ENCODE results near the gene PRKCQ. TPM values are rescaled to one million over a fixed set of nuclear protein-coding genes. Genes with fewer than 3 reads are reported as not detected.

The PRKCQ gene
- total and polyA plus RNA-seq, 2 of the 4 experiments (the other 2 are of a cell fraction), result under 0.01 to 0.03 TPM

DNA sequence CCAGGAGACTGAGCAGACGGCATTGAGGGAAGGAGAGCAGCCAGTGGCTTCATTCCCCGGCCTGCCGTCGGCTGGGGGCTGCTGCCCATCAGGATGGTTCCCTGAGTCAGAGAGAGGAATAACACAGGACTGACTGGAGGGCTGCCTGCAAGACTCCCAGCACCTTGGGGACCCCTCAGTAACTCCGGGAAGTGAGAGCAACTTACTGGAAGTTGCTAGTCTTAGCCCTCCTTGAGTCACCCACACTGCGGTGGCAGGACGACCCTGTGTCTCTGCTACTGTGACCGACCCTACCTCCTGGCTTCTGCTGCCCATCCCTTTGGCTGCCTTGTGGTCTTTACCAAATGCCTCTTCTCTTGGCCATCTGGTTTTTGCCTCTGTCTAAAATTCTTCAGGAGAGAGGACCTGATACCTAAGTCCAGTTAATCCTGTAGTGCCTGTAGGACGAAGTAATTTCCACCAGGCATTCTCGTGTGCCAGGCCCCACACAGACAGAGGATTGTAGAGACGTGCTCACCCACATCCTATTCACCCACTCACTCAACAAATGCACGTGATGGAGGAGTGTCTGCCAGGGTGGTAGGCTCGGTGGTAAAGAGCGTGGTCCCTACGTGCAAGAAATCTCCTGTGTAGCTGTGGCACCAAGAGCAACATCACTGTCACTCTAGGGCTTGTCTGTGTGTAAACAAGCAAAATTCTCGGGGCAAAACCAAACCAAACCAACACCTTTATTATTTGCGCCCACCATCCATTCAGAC lies 156.5 kb downstream of the PRKCQ start:
- Histone ChIP-seq H4K5ac (ENCODE audit: low read depth, low read length) (no peak overlapping the region), H2BK5ac (ENCODE audit: low read depth, low read length, poor library complexity, severe bottlenecking) (no peak overlapping the region), H3K14ac (replicated peaks; ENCODE audit: low read depth, low read length) (no peak overlapping the region), H3K36me3 (ENCODE audit: control insufficient read depth, insufficient read depth, low read length) (no peaks in the 10 kb centered on the region), H3K18ac (ENCODE audit: low read depth, low read length) (no peak overlapping the region), H3K56ac (ENCODE audit: extremely low read depth, insufficient read depth, low read length) (no peak overlapping the region), H3K9me3 (ENCODE audit: control insufficient read depth, insufficient read depth, low read length) (no peaks in the 10 kb centered on the region), H4K20me1 (ENCODE audit: insufficient read depth, low read length) (no peaks in the 10 kb centered on the region), H2AFZ (replicated peaks; ENCODE audit: low read length, poor library complexity) (no peak overlapping the region), H2AK5ac (ENCODE audit: low read depth, low read length) (no peak overlapping the region), H3K79me1 (ENCODE audit: low read depth in 1 of 2, low read length in 2 of 2) (no peaks in the 10 kb centered on the region), H2BK120ac (ENCODE audit: low read depth, low read length) (no peak overlapping the region), H2BK15ac (ENCODE audit: low read depth, low read length) (no peak overlapping the region), H3K9ac (ENCODE audit: low read depth, low read length) (no peak overlapping the region), H3K4me2 (ENCODE audit: low read depth, low read length) (no peak overlapping the region), H3K27me3 (ENCODE audit: control insufficient read depth, insufficient read depth, low read length) (peaks cover 7% of the 10 kb centered on the region), H4K91ac (ENCODE audit: insufficient read depth, low read depth, low read length) (no peak overlapping the region), H2BK20ac (ENCODE audit: low read depth, low read length) (no peak overlapping the region), H2AK9ac (replicated peaks; ENCODE audit: low read depth, low read length, poor library complexity) (peak overlapping the region; percentile 9), H3K4ac (ENCODE audit: low read depth, low read length) (no peak overlapping the region), H3K27ac (ENCODE audit: insufficient read depth, low read length) (no peak overlapping the region), H3K23ac (ENCODE audit: low read depth, low read length) (no peak overlapping the region), H3K9me1 (ENCODE audit: insufficient read depth, low read length) (no peaks in the 10 kb centered on the region), H3K4me3 (ENCODE audit: insufficient read depth, low read depth, low read length) (no peak overlapping the region), H4K8ac (ENCODE audit: low read depth in 2 of 2, low read length in 2 of 2) (no peak overlapping the region), H3K4me1 (ENCODE audit: control insufficient read depth, insufficient read depth, low read length) (no peaks in the 10 kb centered on the region)
- dilution Hi-C loops (cut with HindIII; ENCODE audit: low sequenced_read_pairs, unreplicated experiment), result no loop called here
- no peak for ATAC-seq (ENCODE audit: low read depth)
- no peak for DNase-seq
- TF ChIP-seq CEBPB (IDR thresholded peaks at IDR 0.05; ENCODE audit: low read depth, low read length) (no peak), SMC3 (IDR thresholded peaks at IDR 0.05; ENCODE audit: low read depth, low read length) (no peak), RCOR1 (IDR thresholded peaks at IDR 0.05; ENCODE audit: insufficient replicate concordance, low read length) (no peak), MAZ (IDR thresholded peaks at IDR 0.05; ENCODE audit: borderline replicate concordance, low read depth, low read length) (no peak), BHLHE40 (IDR thresholded peaks at IDR 0.05; ENCODE audit: low read depth, low read length) (no peak), RFX5 (IDR thresholded peaks at IDR 0.05; ENCODE audit: low read depth, low read length) (no peak), POLR2A (IDR thresholded peaks at IDR 0.05; ENCODE audit: low read depth, low read length) (no peak), NFE2L2 (IDR thresholded peaks at IDR 0.05; ENCODE audit: low read depth, low read length) (no peak), MAFK (IDR thresholded peaks at IDR 0.05; ENCODE audit: low read depth, low read length) (no peak), CHD1 (IDR thresholded peaks at IDR 0.05; ENCODE audit: low read depth, low read length) (no peak), MXI1 (IDR thresholded peaks at IDR 0.05; ENCODE audit: borderline replicate concordance, low read depth, low read length) (no peak)
- TF ChIP-seq, protein P1, sequence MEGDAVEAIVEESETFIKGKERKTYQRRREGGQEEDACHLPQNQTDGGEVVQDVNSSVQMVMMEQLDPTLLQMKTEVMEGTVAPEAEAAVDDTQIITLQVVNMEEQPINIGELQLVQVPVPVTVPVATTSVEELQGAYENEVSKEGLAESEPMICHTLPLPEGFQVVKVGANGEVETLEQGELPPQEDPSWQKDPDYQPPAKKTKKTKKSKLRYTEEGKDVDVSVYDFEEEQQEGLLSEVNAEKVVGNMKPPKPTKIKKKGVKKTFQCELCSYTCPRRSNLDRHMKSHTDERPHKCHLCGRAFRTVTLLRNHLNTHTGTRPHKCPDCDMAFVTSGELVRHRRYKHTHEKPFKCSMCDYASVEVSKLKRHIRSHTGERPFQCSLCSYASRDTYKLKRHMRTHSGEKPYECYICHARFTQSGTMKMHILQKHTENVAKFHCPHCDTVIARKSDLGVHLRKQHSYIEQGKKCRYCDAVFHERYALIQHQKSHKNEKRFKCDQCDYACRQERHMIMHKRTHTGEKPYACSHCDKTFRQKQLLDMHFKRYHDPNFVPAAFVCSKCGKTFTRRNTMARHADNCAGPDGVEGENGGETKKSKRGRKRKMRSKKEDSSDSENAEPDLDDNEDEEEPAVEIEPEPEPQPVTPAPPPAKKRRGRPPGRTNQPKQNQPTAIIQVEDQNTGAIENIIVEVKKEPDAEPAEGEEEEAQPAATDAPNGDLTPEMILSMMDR (conservative IDR thresholded peaks at IDR 0.05; ENCODE audit: low read depth, low read length), result no peak
- TF ChIP-seq, protein P2, sequence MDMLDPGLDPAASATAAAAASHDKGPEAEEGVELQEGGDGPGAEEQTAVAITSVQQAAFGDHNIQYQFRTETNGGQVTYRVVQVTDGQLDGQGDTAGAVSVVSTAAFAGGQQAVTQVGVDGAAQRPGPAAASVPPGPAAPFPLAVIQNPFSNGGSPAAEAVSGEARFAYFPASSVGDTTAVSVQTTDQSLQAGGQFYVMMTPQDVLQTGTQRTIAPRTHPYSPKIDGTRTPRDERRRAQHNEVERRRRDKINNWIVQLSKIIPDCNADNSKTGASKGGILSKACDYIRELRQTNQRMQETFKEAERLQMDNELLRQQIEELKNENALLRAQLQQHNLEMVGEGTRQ (IDR thresholded peaks at IDR 0.05; ENCODE audit: low read depth, low read length), result no peak
- TF ChIP-seq, protein P3, sequence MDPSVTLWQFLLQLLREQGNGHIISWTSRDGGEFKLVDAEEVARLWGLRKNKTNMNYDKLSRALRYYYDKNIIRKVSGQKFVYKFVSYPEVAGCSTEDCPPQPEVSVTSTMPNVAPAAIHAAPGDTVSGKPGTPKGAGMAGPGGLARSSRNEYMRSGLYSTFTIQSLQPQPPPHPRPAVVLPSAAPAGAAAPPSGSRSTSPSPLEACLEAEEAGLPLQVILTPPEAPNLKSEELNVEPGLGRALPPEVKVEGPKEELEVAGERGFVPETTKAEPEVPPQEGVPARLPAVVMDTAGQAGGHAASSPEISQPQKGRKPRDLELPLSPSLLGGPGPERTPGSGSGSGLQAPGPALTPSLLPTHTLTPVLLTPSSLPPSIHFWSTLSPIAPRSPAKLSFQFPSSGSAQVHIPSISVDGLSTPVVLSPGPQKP (IDR thresholded peaks at IDR 0.05; ENCODE audit: borderline replicate concordance, low read depth, low read length), result no peak
- no TSS peak for BruUV-seq (replicated peaks)
- CTCF ChIA-PET, result no interaction called here
- POLR2A ChIA-PET (ENCODE audit: unreplicated experiment), result no interaction called here
- 63% methylated on average over 5 of the region's 17 CpGs; no CpG with 5 or more reads in 1 of the 2 experiments for WGBS, 2 experiments (ENCODE audit: extremely low coverage in 2 of 2, insufficient read length in 1 of 2)
- in situ Hi-C loops (cut with MboI; ENCODE audit: low sequenced_read_pairs), result loop anchor here (5.0 kb wide), 1 partner anchor 244 kb away; no protein-coding TSS in a partner anchor
- intact Hi-C loops (cut with micrococcal nuclease), result no loop called here
